H1 (cell line): Measurements from ENCODE around the gene SRRM2. TPM values are rescaled to one million over a fixed set of nuclear protein-coding genes. Genes with fewer than 3 reads are reported as not detected.

Experiments
- CTCF ChIA-PET: fragments of 300-600 bp; sonication (Branson Sonifier 250); formaldehyde crosslinking; loops from one replicate; lab custom pipeline; 2021; ENCODE audit not compliant: partially characterized antibody; lab: Charles Lee
- POLR2A ChIA-PET: fragments of 300-600 bp; sonication (Branson Sonifier 250); formaldehyde crosslinking; loops from one replicate; lab custom pipeline; 2021; ENCODE audit warnings: inconsistent platforms; ENCODE audit not compliant: partially characterized antibody; lab: Charles Lee
- DNase-seq, 2 experiments: peaks; one replicate each; pipeline versions ENCODE4 v3.0.0 to v3.0.0-alpha.2; 2010 to 2022; ENCODE audit warnings: low spot score in 2 of 2, low read depth in 1 of 2, mixed read lengths in 1 of 2
- FAIRE-seq: peaks from 2 replicates; lab custom pipeline; 2011; peaks lifted over from hg19 to GRCh38; lab: Jason Lieb, UNC
- H2AFZ ChIP-seq: 2 replicates; pipeline ENCODE4 v1.8.1; 2012; ENCODE audit warnings: low read length, inconsistent platforms
- H2AK5ac ChIP-seq: 2 replicates; pipeline ENCODE4 v1.6.1; 2013; ENCODE audit warnings: low read depth, low read length
- H2BK120ac ChIP-seq: replicated peaks from 2 replicates; pipeline ENCODE3; 2013; ENCODE audit warnings: low read depth, low read length, inconsistent platforms
- H2BK12ac ChIP-seq: 2 replicates; pipeline ENCODE4 v1.6.1; 2013; ENCODE audit warnings: low read depth, low read length
- H2BK15ac ChIP-seq: 2 replicates; pipeline ENCODE4 v1.6.1; 2013; ENCODE audit warnings: low read length
- H2BK20ac ChIP-seq: 2 replicates; pipeline ENCODE4 v1.6.1; 2013; ENCODE audit warnings: low read length
- H2BK5ac ChIP-seq: 2 replicates; pipeline ENCODE4 v1.6.1; 2013; ENCODE audit warnings: low read depth, low read length
- H3K14ac ChIP-seq: 2 replicates; pipeline ENCODE4 v1.6.1; 2013; ENCODE audit warnings: inconsistent platforms; ENCODE audit not compliant: insufficient read length
- H3K18ac ChIP-seq: 2 replicates; pipeline ENCODE4 v1.6.1; 2013; ENCODE audit warnings: low read length; ENCODE audit errors: extremely low read depth
- H3K23ac ChIP-seq: 2 replicates; pipeline ENCODE4 v1.6.1; 2013; ENCODE audit warnings: inconsistent platforms; ENCODE audit not compliant: insufficient read length
- H3K23me2 ChIP-seq: 2 replicates; pipeline ENCODE4 v1.6.1; 2013; ENCODE audit warnings: low read depth, low read length
- H3K27ac ChIP-seq: 2 replicates; pipeline ENCODE4 v1.6.1; 2011; ENCODE audit warnings: low read depth, low read length, inconsistent platforms
- H3K27me3 ChIP-seq, 4 experiments: replicated peaks in 1 of 4; 1 replicate in 1 of 4; 2 replicates in 3 of 4; pipeline versions ENCODE4 v1.6.1 to v1.8.1; 2011 to 2013; ENCODE audit warnings: low read length in 3 of 4, mild to moderate bottlenecking in 3 of 4, inconsistent platforms in 2 of 4, mixed read lengths in 2 of 4, moderate library complexity in 1 of 4; ENCODE audit not compliant: control insufficient read depth in 3 of 4, insufficient read depth in 3 of 4; ENCODE audit errors: extremely low read depth in 1 of 4
- H3K36me3 ChIP-seq, 4 experiments: 2 replicates each; pipeline versions ENCODE4 v1.6.1 to v1.8.1; 2011 to 2013; ENCODE audit warnings: mild to moderate bottlenecking in 4 of 4, low read length in 3 of 4, moderate library complexity in 2 of 4, control low read depth in 1 of 4, inconsistent platforms in 1 of 4; ENCODE audit not compliant: insufficient read depth in 4 of 4, control insufficient read depth in 2 of 4
- H3K4ac ChIP-seq: replicated peaks from 2 replicates; pipeline ENCODE3; 2013; ENCODE audit warnings: low read length, low read depth, mixed read lengths, inconsistent platforms; ENCODE audit not compliant: insufficient read length
- H3K4me1 ChIP-seq, 4 experiments: replicated peaks in 1 of 4; 1 replicate in 1 of 4; 2 replicates in 3 of 4; pipeline versions ENCODE4 v1.6.1 to v1.8.1; 2011 to 2013; ENCODE audit warnings: low read length in 3 of 4, inconsistent platforms in 2 of 4, mixed read lengths in 1 of 4; ENCODE audit not compliant: insufficient read depth in 4 of 4, control insufficient read depth in 3 of 4
- H3K4me2 ChIP-seq, 2 experiments: 2 replicates each; pipeline versions ENCODE4 v1.6.1 to v1.8.1; 2011 to 2013; ENCODE audit warnings: low read depth in 2 of 2, low read length in 2 of 2, control low read depth in 1 of 2, inconsistent platforms in 1 of 2, mild to moderate bottlenecking in 1 of 2; ENCODE audit not compliant: insufficient read depth in 1 of 2
- H3K4me3 ChIP-seq, 4 experiments: fragments of 200-600, 300-600 bp in 1 of 4; sonication (generic), shearing (Covaris generic), sonication (Bioruptor Twin) in 1 of 4; 2 replicates each; pipeline versions ENCODE4 v1.5.1 to v1.8.1; 2011 to 2016; ENCODE audit warnings: low read length in 4 of 4, low read depth in 3 of 4, control low read depth in 2 of 4, inconsistent platforms in 2 of 4, mild to moderate bottlenecking in 2 of 4, mixed read lengths in 1 of 4, moderate library complexity in 1 of 4; ENCODE audit not compliant: insufficient read depth in 2 of 4; ENCODE audit errors: extremely low read depth in 1 of 4
- H3K56ac ChIP-seq: replicated peaks from 2 replicates; pipeline ENCODE3; 2013; ENCODE audit warnings: low read depth, mild to moderate bottlenecking, mixed read lengths, low read length, inconsistent platforms; ENCODE audit not compliant: insufficient read length
- H3K79me1 ChIP-seq: 2 replicates; pipeline ENCODE4 v1.6.1; 2013; ENCODE audit warnings: low read depth, low read length, control low read depth
- H3K79me2 ChIP-seq, 2 experiments: 2 replicates each; pipeline versions ENCODE4 v1.6.1 to v1.8.1; 2012 to 2013; ENCODE audit warnings: low read length in 2 of 2, mild to moderate bottlenecking in 2 of 2, inconsistent platforms in 1 of 2; ENCODE audit not compliant: insufficient read depth in 2 of 2, control insufficient read depth in 1 of 2
- H3K9ac ChIP-seq, 4 experiments: replicated peaks in 1 of 4; 1 replicate in 1 of 4; 2 replicates in 3 of 4; pipeline versions ENCODE4 v1.6.1 to v1.8.1; 2011 to 2013; ENCODE audit warnings: low read depth in 3 of 4, low read length in 3 of 4, control low read depth in 2 of 4, mild to moderate bottlenecking in 2 of 4, moderate library complexity in 2 of 4, inconsistent platforms in 1 of 4; ENCODE audit errors: extremely low read depth in 1 of 4
- H3K9me3 ChIP-seq, 2 experiments: 2 replicates each; pipeline versions ENCODE4 v1.6.1 to v1.8.1; 2012 to 2013; ENCODE audit warnings: mild to moderate bottlenecking in 2 of 2, moderate library complexity in 2 of 2, control low read depth in 1 of 2, inconsistent platforms in 1 of 2, low read depth in 1 of 2, low read length in 1 of 2, mixed read lengths in 1 of 2; ENCODE audit not compliant: insufficient read depth in 2 of 2
- H4K20me1 ChIP-seq, 2 experiments: replicated peaks in 1 of 2; 2 replicates each; pipeline versions ENCODE3 to v1.8.1; 2011 to 2013; ENCODE audit warnings: inconsistent platforms in 2 of 2, low read length in 2 of 2, mild to moderate bottlenecking in 1 of 2; ENCODE audit not compliant: insufficient read depth in 2 of 2, control insufficient read depth in 1 of 2
- H4K5ac ChIP-seq: 2 replicates; pipeline ENCODE4 v1.6.1; 2013; ENCODE audit warnings: low read length, low read depth, mixed read lengths, inconsistent platforms; ENCODE audit not compliant: insufficient read length
- H4K8ac ChIP-seq: 2 replicates; pipeline ENCODE4 v1.8.0; 2013; ENCODE audit warnings: mild to moderate bottlenecking, moderate library complexity, low read length, inconsistent platforms; ENCODE audit not compliant: insufficient read depth; ENCODE audit errors: extremely low read depth
- H4K91ac ChIP-seq: replicated peaks from 2 replicates; pipeline ENCODE3; 2013; ENCODE audit warnings: low read length, mixed read lengths, inconsistent platforms; ENCODE audit not compliant: insufficient read length
- ATF2 ChIP-seq: IDR thresholded peaks from 2 replicates; pipeline ENCODE4 v1.6.1; 2012; ENCODE audit warnings: low read length, inconsistent platforms
- BCL11A ChIP-seq, 2 experiments: IDR thresholded peaks; one replicate each; pipeline ENCODE4 v1.6.1; 2011; ENCODE audit warnings: low read depth in 2 of 2, low read length in 2 of 2, mild to moderate bottlenecking in 2 of 2
- FOSL1 ChIP-seq: IDR thresholded peaks from 2 replicates; pipeline ENCODE4 v1.6.1; 2011; ENCODE audit warnings: mild to moderate bottlenecking, low read depth, low read length, moderate library complexity; ENCODE audit not compliant: insufficient read depth
- POLR2AphosphoS5 ChIP-seq: IDR thresholded peaks from 2 replicates; pipeline ENCODE4 v1.6.1; 2011; ENCODE audit warnings: low read depth, low read length
- RAD21 ChIP-seq, 2 experiments: IDR thresholded peaks in 1 of 2; conservative IDR thresholded peaks in 1 of 2; 2 replicates each; pipeline ENCODE4 v1.6.1; 2011; ENCODE audit warnings: low read depth in 2 of 2, low read length in 2 of 2, improper control_type of control experiment in 1 of 2, inconsistent platforms in 1 of 2, mild to moderate bottlenecking in 1 of 2, moderate library complexity in 1 of 2
- SIX5 ChIP-seq: IDR thresholded peaks from 2 replicates; pipeline ENCODE4 v1.6.1; 2011; ENCODE audit warnings: mild to moderate bottlenecking, low read depth, low read length
- TAF7 ChIP-seq: optimal IDR thresholded peaks from 2 replicates; pipeline ENCODE3; 2011; ENCODE audit warnings: low read depth, mild to moderate bottlenecking, inconsistent platforms, low read length, moderate library complexity, borderline replicate concordance
- WGBS, 2 experiments: shearing (Covaris generic) in 1 of 2; methylation state at CpG; one replicate each; pipeline versions ENCODE4 v1.1.6 to v1.1.7; 2013 to 2015; ENCODE audit warnings: low lambda C conversion rate in 2 of 2, mixed read lengths in 2 of 2, inconsistent platforms in 1 of 2, low coverage in 1 of 2, missing lambda C conversion rate in 1 of 2; ENCODE audit not compliant: insufficient replicate concordance in 2 of 2, insufficient coverage in 1 of 2, insufficient read length in 1 of 2; ENCODE audit errors: extremely low coverage in 1 of 2, missing lambda C conversion rate in 1 of 2; 5-methylcytosine and 5-hydroxymethylcytosine counted together
- polyA plus RNA-seq, 7 experiments: library from polyadenylated mRNA; depleted of rRNA in 3 of 7; stranded (reverse) in 5 of 7; unstranded in 2 of 7; fragments of >200 nt in 5 of 7; fragments of 200-250 nt in 2 of 7; gene quantifications; 1 replicate in 5 of 7; 2 replicates in 1 of 7; 4 replicates in 1 of 7; pipeline versions ENCODE4 v1.2.1 to v1.2.3, GENCODE V29; 2011 to 2013; ENCODE audit warnings: missing spikeins in 2 of 7, mixed read lengths in 2 of 7
- total RNA-seq: library from RNA; stranded (reverse); fragmentation: NEBNext Ultra II Directional; extraction: Animal tissue kit (Norgen Biotek cat#: 25700); gene quantifications from 2 replicates; pipeline ENCODE4 v1.2.1, GENCODE V29; 2021

SRRM2 gene
- total and polyA plus RNA-seq, 2 of the 8 experiments (the other 6 are each of a cell fraction or from before 2014, with no cell fraction given): 300 to 579 TPM

GRCh38 chr16:2767140-2767731, 14.8 kb downstream of the SRRM2 start:
- H3K27ac ChIP-seq: 0 out of 2 replicates have a peak overlapping the region, but pooled peaks have one; percentile 12
- H3K4me2 ChIP-seq: no peak overlapping the region
- H2BK120ac ChIP-seq: no peak overlapping the region
- 96% methylated on average over 19 of the region's 19 CpGs; no CpG with 5 or more reads in 1 of the 2 experiments for WGBS, 2 experiments
- no peak overlapping the region for H4K5ac ChIP-seq
- peaks cover 4 to 65% of the 10 kb centered on the region in 2 experiments; a peak in 3 of 4 replicates for H3K79me2 ChIP-seq
- H2AFZ ChIP-seq: no peak overlapping the region
- no peak overlapping the region for H3K56ac ChIP-seq
- no peak overlapping the region for H2BK15ac ChIP-seq
- peaks cover 2 to 18% of the 10 kb centered on the region in 2 experiments; a peak in 3 of 4 replicates for H3K9me3 ChIP-seq
- no peak overlapping the region for H2BK12ac ChIP-seq
- FAIRE-seq: no peak
- peaks cover 25 to 41% of the 10 kb centered on the region in 2 experiments for H4K20me1 ChIP-seq
- no peaks in the 10 kb centered on the region for H3K23me2 ChIP-seq
- no peak overlapping the region for H3K4ac ChIP-seq
- TF ChIP-seq ATF2 (no peak), BCL11A (IDR thresholded peaks at IDR 0.05; ENCODE audit: low read depth in 2 of 2, low read length in 2 of 2) (no peak), FOSL1 (no peak), SIX5 (no peak), POLR2AphosphoS5 (peak; percentile 8; the same call in 1 of the 2 replicates), TAF7 (no peak), RAD21 (IDR thresholded peaks at IDR 0.05 in 1 of 2, conservative IDR thresholded peaks at IDR 0.05 in 1 of 2; ENCODE audit: low read depth in 2 of 2, low read length in 2 of 2) (no peak)
- no peak overlapping the region for H4K8ac ChIP-seq
- H3K18ac ChIP-seq: no peak overlapping the region
- no peaks in the 10 kb centered on the region for H3K27me3 ChIP-seq
- H2BK20ac ChIP-seq: no peak overlapping the region
- H3K9ac ChIP-seq: no peak overlapping the region
- H3K79me1 ChIP-seq: peaks cover 7% of the 10 kb centered on the region
- ChIA-PET CTCF (interaction anchor here (0.5 kb wide), 1 partner anchor 215 kb away, joined by 4 read pairs; no protein-coding TSS in a partner anchor), POLR2A (interaction anchor here (0.6 to 6.9 kb wide), 13 partner anchors 9 to 285 kb away, joined by 3 to 140 read pairs (median 4); partner anchors contain the start of genes ELOB and SRRM2)
- no peak overlapping the region for H3K23ac ChIP-seq
- H3K4me1 ChIP-seq: peaks cover 0 to 3% (median under 1%) of the 10 kb centered on the region in 4 experiments; a peak in 3 of 7 replicates
- no peak overlapping the region for H2AK5ac ChIP-seq
- no peak overlapping the region for H3K14ac ChIP-seq
- DNase-seq: no peak
- H2BK5ac ChIP-seq: peak overlapping the region; percentile 68; the same call in 1 of the 2 replicates
- H3K4me3 ChIP-seq: no peak overlapping the region
- peaks cover 75 to 97% (median 92%) of the 10 kb centered on the region in 4 experiments for H3K36me3 ChIP-seq
- no peak overlapping the region for H4K91ac ChIP-seq
